Measurements from ENCODE around the gene TICRR. TPM values are rescaled to one million over a fixed set of nuclear protein-coding genes. Genes with fewer than 3 reads are reported as not detected.

Gene TICRR
- total and polyA plus RNA-seq, 2 donors (not counting 1 experiment from before 2014, with no cell fraction given): 0.05 to 0.07 TPM

GRCh38 chr15:89550427-89550826 is 24.8 kb upstream of the TICRR start:
- Histone ChIP-seq H3K4me2 (replicated peaks; ENCODE audit: low read depth, low read length, poor library complexity, severe bottlenecking) (no peak overlapping the region), H3K9ac (ENCODE audit: low read length) (no peak overlapping the region), H3K4me3 (ENCODE audit: control extremely low read depth in 1 of 5, extremely low read depth in 1 of 5, insufficient read depth in 1 of 5, low read depth in 2 of 5, low read length in 4 of 5) (no peak overlapping the region), H4K20me1 (ENCODE audit: control insufficient read depth, insufficient read depth, low read length, poor library complexity, severe bottlenecking) (no peaks in the 10 kb centered on the region), H3K79me2 (ENCODE audit: control insufficient read depth, insufficient read depth, low read length) (no peaks in the 10 kb centered on the region), H3K4me1 (ENCODE audit: control insufficient read depth in 2 of 2, insufficient read depth in 2 of 2, low read length in 2 of 2) (no peaks in the 10 kb centered on the region), H3K27me3 (replicated peaks in 1 of 4; ENCODE audit: control extremely low read depth in 1 of 4, control insufficient read depth in 3 of 4, insufficient read depth in 4 of 4, low read length in 3 of 4) (peaks cover 0 to 5% (median 0%) of the 10 kb centered on the region in 4 experiments), H3K27ac (ENCODE audit: low read length in 2 of 2) (no peak overlapping the region), H2AFZ (ENCODE audit: insufficient read depth, low read depth, low read length, poor library complexity, severe bottlenecking) (no peak overlapping the region), H3K9me3 (ENCODE audit: control extremely low read depth in 1 of 3, control insufficient read depth in 2 of 3, insufficient read depth in 1 of 3, low read length in 2 of 3) (peaks cover 0 to 8% (median 0%) of the 10 kb centered on the region in 3 donors), H3K36me3 (replicated peaks in 1 of 2; ENCODE audit: control extremely low read depth in 1 of 2, control insufficient read depth in 1 of 2, extremely low read depth in 1 of 2, insufficient read depth in 2 of 2, low read length in 1 of 2) (no peaks in the 10 kb centered on the region)
- POLR2A ChIA-PET: no interaction called here
- Mint-ChIP-seq H3K27ac (no peak overlapping the region), H3K4me1 (no peaks in the 10 kb centered on the region), H3K9me3 (ENCODE audit: insufficient read depth) (no peaks in the 10 kb centered on the region), H3K4me3 (no peak overlapping the region), H3K27me3 (peaks cover 23% of the 10 kb centered on the region)
- no peak for TF ChIP-seq CTCF (IDR thresholded peaks at IDR 0.05)
- TF ChIP-seq EZH2 (IDR thresholded peaks at IDR 0.05; ENCODE audit: borderline replicate concordance, insufficient read depth, low read depth, low read length, poor library complexity, severe bottlenecking): no peak
- DNase-seq (no peak), ATAC-seq (ENCODE audit: low read depth) (no peak)
- no CpG with 5 or more reads among the region's 2 CpGs for WGBS (ENCODE audit: insufficient coverage)
- intact Hi-C loops (cut with micrococcal nuclease): no loop called here
- CTCF ChIA-PET: no interaction called here

DNA sequence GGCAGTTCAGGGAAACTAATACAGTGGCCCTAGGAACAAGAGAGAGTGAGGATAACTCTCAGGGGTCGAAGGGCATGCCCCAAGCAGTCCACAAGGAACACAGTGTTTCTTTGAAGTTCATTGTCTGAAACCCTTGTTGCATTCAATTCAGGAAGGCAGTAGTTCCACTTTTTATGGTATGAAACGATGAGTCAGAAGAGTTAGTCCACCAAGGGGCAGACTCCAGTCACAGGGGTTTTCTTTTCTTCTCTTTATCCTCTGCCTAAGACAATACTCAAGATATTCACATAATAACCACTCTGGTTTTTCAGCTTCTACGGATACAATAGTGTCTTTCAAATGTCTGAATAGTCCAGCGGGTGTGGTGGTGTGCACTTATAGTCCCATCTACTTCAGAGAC is 23.7 kb upstream of the TICRR start:
- Histone ChIP-seq H3K9ac (ENCODE audit: low read length) (no peak overlapping the region), H3K27me3 (replicated peaks in 1 of 4; ENCODE audit: control extremely low read depth in 1 of 4, control insufficient read depth in 3 of 4, insufficient read depth in 4 of 4, low read length in 3 of 4) (peaks cover 0 to 5% (median 0%) of the 10 kb centered on the region in 4 experiments), H3K27ac (ENCODE audit: low read length in 2 of 2) (no peak overlapping the region), H3K36me3 (replicated peaks in 1 of 2; ENCODE audit: control extremely low read depth in 1 of 2, control insufficient read depth in 1 of 2, extremely low read depth in 1 of 2, insufficient read depth in 2 of 2, low read length in 1 of 2) (no peaks in the 10 kb centered on the region), H3K4me1 (ENCODE audit: control insufficient read depth in 2 of 2, insufficient read depth in 2 of 2, low read length in 2 of 2) (no peaks in the 10 kb centered on the region), H3K4me2 (replicated peaks; ENCODE audit: low read depth, low read length, poor library complexity, severe bottlenecking) (no peak overlapping the region), H2AFZ (ENCODE audit: insufficient read depth, low read depth, low read length, poor library complexity, severe bottlenecking) (no peak overlapping the region), H3K79me2 (ENCODE audit: control insufficient read depth, insufficient read depth, low read length) (no peaks in the 10 kb centered on the region), H3K4me3 (ENCODE audit: control extremely low read depth in 1 of 5, extremely low read depth in 1 of 5, insufficient read depth in 1 of 5, low read depth in 2 of 5, low read length in 4 of 5) (no peak overlapping the region), H3K9me3 (ENCODE audit: control extremely low read depth in 1 of 3, control insufficient read depth in 2 of 3, insufficient read depth in 1 of 3, low read length in 2 of 3) (peaks cover 0 to 8% (median 0%) of the 10 kb centered on the region in 3 donors), H4K20me1 (ENCODE audit: control insufficient read depth, insufficient read depth, low read length, poor library complexity, severe bottlenecking) (no peaks in the 10 kb centered on the region)
- TF ChIP-seq EZH2 (IDR thresholded peaks at IDR 0.05; ENCODE audit: borderline replicate concordance, insufficient read depth, low read depth, low read length, poor library complexity, severe bottlenecking) (no peak), CTCF (IDR thresholded peaks at IDR 0.05) (no peak)
- DNase-seq (no peak), ATAC-seq (ENCODE audit: low read depth) (no peak)
- no CpG with 5 or more reads among the region's 4 CpGs for WGBS (ENCODE audit: insufficient coverage)
- Mint-ChIP-seq H3K4me3 (no peak overlapping the region), H3K27me3 (peaks cover 18% of the 10 kb centered on the region), H3K9me3 (ENCODE audit: insufficient read depth) (no peaks in the 10 kb centered on the region), H3K27ac (no peak overlapping the region), H3K4me1 (no peaks in the 10 kb centered on the region)
- intact Hi-C loops (cut with micrococcal nuclease): no loop called here
- ChIA-PET POLR2A (no interaction called here), CTCF (interaction anchor here (1.2 kb wide), 1 partner anchor 345 kb away, joined by 3 read pairs; no protein-coding TSS in a partner anchor)
